COR-L47 (cell line): ENCODE data around the gene PCYOX1L.

ENCODE experiments used
- DNase-seq: peaks from one replicate; lab custom pipeline; 2025; lab: John Stamatoyannopoulos, UW

Gene PCYOX1L

GRCh38 chr5:149367972-149368645, 10.3 kb downstream of the PCYOX1L start:
- no peak for DNase-seq

DNA sequence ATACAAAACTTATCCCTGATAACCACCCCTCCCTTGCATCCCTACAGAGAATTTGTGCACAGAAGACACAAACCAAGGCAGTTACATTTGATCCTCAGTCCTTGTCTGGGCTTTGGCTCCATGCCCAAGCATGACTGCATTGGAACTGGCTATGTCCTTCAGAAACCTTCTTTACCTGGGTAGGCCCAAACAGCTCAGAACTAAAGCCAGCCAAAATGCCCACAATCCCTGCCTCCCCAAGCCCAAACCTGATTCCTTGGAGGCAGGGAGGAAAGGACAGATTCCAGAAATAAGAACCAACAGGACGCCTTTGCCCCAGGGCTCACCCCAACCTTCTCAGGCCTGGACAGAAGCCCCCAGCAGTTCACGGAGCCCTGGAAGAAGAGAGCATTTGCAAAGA, 13.0 kb downstream of the PCYOX1L start:
- DNase-seq: no peak

DNA sequence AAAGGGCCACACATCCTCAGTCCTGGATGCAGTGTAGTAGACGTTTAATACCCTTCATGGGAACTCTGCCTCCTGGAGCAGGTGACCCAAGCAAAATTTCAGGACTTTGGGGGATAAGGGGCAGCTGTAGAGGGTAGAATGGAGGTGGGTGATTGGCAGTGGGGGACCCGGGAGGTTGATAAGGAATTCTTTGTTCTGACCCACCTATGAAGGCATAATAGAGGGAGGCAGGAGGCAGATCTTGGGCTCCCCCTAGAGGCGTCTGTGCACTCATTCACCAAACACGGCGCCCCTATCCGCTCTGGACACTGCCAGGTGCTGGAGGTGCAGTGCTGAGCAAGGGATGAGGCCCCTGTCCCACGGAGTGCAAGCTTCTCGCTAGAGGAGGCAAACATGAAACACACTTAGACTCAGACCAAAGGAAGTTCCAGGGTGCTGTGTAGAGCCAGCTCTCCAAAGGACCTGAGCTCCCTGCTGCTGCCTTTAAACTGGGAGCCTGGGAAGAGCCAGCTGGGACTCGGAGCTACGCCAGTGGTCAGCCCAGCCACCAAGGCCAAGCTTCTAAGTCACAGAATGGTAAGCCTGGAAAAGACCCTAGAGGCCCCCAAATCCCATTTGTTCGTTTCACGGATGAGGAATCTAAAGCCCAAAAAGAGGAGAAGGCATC, 13.6 kb downstream of the PCYOX1L start:
- peak; percentile 52 for DNase-seq

DNA sequence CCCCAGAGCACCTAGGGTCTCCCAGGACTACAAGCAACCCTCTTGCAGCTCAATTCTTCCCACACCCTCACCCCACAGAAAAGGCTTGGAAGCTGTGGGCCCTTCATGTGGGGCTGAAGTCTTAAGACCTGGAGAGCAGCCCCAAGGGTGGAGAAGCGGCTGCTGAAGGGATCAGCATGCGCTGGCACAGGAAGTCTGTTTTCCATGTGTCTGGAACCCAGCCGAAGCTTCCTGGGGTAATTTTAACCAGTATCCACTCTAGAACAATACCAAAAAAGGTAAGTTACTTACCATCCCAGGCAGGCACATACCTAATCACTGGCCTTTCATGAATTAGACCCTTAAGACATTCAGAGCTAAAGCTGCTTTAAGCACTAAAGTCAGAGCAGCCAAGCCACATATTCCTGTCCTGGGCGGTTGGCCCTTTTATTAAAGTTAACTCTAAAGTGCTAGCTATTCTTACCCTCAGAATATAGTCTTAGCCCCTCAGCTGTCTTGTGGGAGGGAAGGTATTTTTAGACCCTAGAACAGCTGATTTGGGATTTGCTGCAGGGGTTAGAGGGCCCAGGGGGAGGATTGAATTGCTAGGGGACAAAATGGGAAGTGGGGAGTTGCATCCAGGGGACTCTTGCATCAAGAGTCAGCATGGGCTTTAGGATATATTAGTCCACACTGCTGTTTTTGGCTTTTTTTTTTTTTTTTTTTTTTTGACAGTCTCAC, 14.4 kb downstream of the PCYOX1L start:
- DNase-seq: no peak

- no peak for DNase-seq
These were observed 15.1 kb downstream of the PCYOX1L start for GRCh38 chr5:149372932-149373331.

- no peak for DNase-seq
These were observed 16.5 kb downstream of the PCYOX1L start for GRCh38 chr5:149374303-149374702.

- DNase-seq: no peak
These were observed 17.0 kb downstream of the PCYOX1L start for GRCh38 chr5:149374801-149375200.

GRCh38 chr5:149375434-149375833, 17.6 kb downstream of the PCYOX1L start:
- DNase-seq: no peak

- no peak for DNase-seq
These were observed 18.3 kb downstream of the PCYOX1L start for GRCh38 chr5:149376104-149376503.

DNA sequence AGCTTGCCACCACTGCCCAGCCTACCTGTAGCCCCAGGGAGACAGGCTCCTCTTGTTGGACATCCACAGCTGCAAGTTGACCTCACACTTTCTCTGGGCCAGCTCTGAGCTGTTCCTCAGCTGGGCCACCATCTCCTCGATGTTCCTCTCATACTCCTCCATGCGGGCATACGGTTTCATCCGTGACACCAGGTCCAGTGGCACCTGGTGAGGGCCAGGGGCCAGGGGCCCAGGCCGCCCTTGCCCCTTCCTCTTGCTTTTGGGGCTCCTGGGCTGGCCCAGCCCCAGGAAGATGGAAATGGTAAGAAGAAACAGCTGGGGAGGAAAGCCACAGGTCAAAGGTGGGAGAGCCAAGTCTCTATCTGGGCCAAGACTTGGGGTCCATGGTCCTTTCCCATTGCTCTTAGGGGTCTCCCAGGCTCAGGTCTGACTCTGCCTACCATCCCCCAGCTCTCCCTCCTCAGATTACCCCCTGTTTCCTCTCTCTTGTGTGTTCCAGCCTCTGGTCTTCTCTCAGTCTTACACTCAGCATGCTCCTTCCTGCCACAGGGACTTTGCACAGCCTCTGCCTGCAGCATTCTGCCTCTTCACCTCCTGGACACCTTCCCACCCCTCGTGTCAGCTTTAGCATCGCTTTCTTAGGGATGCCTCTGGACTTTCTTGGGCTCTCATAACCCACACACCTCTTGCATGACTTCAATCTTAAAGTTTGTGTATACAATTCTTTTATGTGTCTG, 19.0 kb downstream of the PCYOX1L start:
- no peak for DNase-seq

- DNase-seq: no peak
These were observed 20.5 kb downstream of the PCYOX1L start for GRCh38 chr5:149378241-149378820.

DNA sequence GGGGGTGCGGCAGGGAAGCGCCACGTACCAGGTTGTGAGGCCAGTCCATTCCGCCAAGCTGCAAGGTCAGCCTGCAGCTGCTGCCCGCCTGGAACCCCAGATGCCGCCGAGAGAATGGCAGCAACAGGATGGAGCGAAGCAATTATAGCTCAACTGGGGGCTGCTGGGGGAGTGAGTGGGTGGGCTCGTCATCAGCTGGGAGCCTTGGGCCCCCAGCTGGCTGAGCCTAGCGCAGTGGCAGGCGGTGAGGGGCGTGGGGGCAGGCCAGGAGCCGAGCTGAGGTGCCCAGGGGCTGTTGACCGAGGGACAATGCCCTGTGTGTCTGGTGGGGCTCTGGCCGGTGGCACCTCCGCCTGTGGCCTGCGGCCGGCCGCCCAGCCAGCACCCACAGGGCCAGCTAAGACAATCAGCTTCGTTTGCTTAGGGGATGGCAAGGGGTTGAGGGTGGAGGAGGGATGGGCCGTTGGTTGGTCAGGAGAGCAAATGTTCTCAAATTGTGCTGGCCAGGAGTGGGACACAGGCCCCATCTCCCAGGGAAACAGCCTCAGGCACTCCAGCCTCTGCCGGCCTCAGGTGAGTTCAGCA, 21.4 kb downstream of the PCYOX1L start, which contains the start of gene IL17B:
Gene IL17B (minus strand): TSS at position 116 of the 585 bp plus-strand sequence. CDS start 67 bp downstream, at position 49.
- DNase-seq: no peak

GRCh38 chr5:149379818-149380374, 22.1 kb downstream of the PCYOX1L start:
- DNase-seq: no peak

- DNase-seq: no peak
These were observed 22.7 kb downstream of the PCYOX1L start for GRCh38 chr5:149380466-149381121.

DNA sequence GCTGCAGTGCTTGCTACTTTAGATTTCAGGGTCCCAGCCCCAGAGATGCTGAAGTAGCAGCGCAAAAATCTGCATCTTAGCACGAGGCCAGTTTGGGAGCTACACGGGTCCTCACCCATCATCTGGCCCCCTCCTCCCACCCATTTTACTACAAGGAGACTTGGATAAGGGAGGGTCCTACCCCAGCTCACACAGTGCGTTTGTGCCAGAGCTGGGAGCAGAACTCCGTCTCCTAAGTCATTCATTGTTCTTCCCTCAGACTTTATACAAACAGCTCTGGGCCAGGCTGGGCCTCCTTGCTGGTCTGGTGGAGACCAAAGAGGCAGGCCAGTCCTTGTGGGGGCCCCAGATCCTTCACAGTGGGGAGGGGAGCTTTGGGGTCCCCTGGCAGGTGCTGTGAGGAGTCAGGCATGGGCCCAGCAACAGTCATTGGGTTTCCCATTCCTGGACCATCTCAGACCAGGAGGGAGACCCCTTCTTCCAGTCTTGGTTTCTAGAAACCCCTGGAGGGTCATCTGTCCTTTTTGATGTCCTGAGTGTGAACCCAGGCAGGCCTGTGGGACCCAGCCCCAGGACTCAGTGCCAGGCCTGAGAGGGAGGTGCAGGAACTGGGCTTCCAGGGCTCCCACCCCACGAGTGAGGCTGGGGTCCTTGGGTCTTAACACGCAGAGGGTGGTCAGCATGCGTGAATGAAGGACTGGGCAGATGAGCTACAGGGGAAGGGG, 23.6 kb downstream of the PCYOX1L start:
- DNase-seq: no peak

DNA sequence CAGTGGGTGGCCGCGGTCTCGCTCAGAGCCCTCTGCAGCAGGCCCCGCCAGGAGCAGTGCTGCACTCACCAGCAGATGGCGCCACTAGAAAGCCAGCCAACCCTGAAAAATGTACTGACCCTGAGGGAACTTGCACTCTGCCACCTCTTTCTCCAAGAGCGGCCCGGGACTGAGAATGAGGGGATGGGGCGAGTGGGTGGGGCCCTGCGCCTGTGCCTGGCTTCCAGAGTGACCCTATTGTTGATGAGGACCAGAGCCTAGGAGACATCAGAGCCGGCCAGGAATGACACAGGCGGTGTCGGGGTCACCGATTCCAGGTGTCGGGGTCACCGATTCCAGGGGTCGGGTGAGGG, 24.1 kb downstream of the PCYOX1L start:
- peak; percentile 11 for DNase-seq

- DNase-seq: no peak
These were observed 24.8 kb downstream of the PCYOX1L start for GRCh38 chr5:149382517-149383220.

GRCh38 chr5:149383399-149383798, 25.6 kb downstream of the PCYOX1L start:
- no peak for DNase-seq

DNA sequence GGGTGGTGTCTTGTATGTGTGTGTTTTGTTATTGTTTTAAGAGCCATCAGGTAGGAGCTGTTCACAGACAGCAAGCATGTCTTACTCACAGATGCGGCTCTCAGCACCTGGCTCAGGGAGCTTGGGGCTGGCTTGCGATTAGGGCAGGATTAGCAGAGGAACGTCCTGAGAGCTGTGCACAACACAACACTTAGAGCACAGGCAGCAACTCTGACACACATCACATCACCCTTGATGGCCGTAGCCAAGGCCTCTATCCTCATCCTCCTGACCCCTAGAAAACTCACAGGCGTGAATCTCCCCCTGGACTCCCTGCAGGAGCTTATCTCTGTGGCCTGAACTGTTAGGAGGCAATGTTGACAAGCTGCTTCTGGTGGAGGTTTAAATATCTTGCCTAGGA, 28.3 kb downstream of the PCYOX1L start:
- no peak for DNase-seq
